NCI-H187 treated with DMSO at 0.1 percent for 48 hours (cell line): ENCODE data around the gene HBS1L.

Experiments
- DNase-seq: peaks from one replicate; lab custom pipeline; 2025; lab: John Stamatoyannopoulos, UW

HBS1L gene

DNA sequence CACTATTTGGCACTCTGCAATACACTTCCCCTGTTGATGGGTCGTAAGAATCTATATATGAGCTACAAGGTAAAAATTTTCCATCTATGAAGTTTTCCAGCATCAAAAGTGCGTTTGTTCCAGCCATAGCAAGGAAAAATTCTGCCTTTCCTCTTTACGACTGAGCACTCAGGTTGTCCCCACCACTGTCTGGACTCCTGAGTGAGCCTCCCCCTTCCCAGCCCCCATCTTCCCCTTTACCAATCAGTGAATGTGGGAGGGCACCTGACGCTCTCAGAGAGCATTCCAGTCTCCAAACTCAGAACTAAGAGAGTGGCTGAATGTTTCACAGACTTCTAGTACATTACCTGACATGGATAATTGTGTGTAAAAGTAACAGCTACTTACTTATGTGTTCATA lies 104.7 kb downstream of the HBS1L start, which contains the start of gene ALDH8A1:
TSS of gene ALDH8A1 (minus strand) at position 175 of the 400 bp plus-strand sequence. CDS start at position 127, 48 bp downstream.
- DNase-seq = no peak

DNA sequence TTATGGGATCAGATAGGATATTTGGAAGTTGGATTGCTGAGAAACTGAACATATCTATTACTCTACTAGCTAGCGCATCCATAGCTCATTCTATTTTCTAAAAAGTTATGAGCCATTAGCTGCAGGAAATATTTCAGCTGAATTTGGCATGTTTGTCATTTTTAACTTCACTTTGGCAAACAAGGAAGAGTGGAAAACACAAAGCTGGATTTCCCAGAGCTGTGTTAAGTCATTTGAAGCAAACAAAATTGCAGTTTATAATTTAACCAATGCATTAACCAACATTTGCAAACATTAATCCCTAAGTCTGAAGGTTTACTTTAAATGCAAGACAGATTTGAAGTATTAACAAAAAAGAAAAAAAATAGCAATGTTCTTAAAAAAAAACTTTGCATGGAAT lies 105.9 kb downstream of the HBS1L start:
- DNase-seq = no peak

DNA sequence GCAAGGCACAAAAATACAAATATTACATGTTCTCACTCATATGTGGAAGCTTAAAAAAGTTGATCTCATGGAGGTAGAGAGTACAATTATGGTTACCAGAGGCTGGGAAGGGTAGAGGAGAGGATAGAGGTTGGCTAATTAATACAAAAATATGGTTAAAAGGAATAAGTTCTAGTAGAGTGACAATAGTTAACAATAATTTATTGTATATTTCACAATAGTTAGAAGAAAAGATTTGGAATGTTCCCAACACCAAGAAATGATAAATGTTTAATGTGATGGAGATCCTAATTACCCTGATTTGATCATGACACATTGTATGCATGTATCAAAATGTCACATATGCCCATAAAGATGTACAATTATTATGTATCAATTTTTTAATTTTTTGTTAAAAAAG lies 106.5 kb downstream of the HBS1L start:
- DNase-seq = no peak

DNA sequence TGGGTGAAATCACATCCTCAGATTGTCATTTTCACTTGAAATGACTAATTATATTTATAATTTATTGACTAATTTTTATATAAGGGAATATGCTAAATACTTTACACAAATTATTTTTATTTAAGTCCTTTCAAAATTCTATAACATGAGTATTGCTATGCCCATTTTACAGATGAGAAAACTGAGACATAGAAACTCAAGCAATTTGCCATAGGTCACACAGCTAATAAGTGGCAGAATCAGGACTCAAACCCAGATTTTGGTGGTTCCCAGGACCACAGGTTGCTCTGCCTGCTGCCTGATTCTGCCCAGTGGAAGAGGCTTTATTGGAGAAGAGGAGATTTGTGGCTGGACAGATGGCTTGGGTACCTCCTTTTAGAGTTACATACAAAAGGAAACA lies 109.6 kb downstream of the HBS1L start:
- DNase-seq = no peak

DNA sequence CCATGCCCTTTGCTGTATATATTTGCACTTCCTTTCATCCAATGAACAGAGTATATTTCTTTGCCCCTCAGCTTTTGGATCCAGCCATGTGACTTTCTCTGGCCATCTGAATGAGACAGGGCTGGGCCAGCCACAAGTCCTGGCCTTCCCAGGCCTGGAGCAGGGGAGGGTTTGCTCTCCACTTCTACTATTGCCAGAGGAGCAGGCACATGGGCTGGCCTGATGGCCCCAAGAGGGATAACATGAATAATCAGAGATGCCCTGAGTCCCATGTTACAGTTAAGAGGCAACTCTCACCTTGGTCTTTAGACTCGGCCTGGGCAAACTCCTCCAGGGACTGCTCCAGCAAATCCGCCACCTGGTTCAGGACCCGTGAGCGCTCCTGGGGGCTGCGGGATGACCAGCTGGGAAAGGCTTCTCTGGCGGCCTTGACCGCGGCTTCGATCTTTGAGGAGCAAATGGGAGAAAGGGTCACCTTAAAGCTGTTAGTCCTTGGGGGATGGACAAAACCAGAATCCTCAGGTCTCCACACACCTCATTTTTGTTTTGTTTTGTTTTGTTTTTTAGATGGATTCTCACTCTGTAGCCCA lies 111.0 kb downstream of the HBS1L start:
- no peak for DNase-seq

DNA sequence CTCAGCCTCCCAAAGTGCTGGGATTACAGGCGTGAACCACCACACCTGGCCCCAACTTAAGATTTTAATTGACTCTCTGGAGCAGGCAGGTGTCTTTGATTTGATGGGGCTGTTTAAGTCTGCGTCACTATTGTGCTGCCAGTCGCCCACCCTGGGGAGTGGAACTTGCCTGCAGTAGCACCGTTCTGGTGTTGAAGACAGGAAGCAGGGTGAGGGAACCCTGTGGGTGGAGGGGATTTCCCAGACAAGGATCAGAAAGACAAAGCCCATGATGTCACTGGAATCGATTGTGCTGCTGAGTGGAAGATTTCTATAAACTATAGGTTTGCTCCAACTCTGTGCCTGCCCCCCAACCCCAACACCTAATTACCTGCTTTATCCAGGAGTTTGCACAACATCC lies 115.7 kb downstream of the HBS1L start:
- no peak for DNase-seq

DNA sequence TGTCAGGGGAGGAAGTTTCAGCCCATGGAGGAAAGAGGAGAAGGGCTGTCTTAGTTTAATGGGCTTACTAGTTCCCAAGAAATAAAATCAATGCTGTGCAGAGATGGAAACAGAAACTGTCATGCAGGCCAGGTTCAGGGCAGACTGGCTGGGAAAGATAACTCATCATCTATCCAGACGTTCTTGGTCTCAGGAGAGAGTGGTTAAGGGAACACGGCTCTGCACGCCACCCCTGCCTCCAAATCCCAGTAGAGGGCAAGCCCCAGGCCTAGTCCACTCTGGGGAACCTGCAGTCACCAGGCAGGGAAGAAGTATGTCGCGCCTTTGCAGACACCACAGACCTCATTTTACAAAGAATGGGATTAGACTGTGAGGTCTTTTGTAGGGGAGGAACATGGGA lies 117.2 kb downstream of the HBS1L start:
- no peak for DNase-seq

DNA sequence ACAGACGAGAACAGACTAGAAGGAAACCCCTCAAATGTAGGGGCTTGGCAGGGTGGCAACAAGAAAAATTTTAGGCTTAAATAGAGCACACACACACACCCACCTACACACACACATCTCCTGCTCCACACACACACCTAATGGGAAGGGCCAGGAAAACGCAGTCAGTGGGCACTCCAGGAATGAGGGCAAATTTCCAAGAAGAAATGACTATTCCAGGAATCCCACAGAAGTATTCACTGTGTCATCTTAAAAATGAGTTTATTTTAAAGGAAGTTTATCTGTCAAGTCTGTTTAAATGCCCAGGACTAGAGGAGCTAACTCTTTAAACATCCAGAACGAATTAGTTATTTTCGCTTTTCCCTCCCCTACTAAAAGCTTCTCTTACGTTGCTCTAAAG lies 117.7 kb downstream of the HBS1L start:
- DNase-seq = no peak

DNA sequence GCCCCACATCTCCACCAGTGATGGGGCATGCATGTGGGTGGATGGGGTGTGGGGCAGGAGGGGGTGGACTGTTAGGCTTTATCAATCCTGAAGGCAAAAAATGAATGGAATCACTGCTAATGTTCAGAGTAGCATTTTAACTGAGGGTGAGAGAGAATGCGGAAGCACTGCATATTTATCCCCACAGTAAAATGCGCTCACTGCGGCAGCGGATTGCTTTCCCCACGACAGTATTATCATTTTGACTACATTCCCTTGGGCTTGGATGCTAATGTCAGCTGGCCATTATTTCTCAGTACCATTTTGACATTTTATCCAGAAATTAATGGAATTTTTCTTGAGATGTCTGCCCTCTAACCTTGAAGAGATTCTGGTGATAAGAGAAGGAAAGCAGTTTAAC lies 118.1 kb downstream of the HBS1L start:
- DNase-seq = no peak

DNA sequence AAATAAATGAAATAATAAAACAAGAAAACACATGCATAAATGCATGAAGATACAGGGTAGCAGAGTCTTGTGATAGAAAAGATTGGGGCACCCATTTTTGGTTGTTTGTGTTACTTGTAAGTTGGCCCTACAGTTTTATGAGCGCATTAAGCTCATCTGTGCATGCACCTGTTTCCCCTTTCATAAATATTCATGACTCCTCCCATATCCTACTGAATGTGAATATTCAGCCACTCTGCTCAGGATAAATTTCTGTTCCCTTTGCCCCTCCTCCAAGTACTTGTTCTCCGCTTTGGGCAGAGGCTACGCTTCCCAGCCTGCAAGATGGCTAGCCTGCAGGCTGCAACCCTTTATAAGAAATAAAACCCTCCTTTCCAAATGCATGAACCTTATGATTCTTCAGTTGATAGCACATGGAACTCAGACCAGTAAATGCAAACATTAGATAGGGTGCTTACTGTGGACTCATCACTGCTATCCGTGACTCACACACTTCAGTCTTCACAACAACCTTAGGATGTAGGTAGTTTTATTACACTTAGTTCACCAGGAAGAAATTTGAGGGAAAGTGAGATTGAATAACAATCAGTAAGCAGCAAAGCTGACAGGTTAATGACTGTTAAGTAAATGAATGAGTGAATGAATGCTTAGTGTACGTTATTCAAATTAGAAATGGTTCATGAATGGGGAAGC lies 119.7 kb downstream of the HBS1L start:
- no peak for DNase-seq

DNA sequence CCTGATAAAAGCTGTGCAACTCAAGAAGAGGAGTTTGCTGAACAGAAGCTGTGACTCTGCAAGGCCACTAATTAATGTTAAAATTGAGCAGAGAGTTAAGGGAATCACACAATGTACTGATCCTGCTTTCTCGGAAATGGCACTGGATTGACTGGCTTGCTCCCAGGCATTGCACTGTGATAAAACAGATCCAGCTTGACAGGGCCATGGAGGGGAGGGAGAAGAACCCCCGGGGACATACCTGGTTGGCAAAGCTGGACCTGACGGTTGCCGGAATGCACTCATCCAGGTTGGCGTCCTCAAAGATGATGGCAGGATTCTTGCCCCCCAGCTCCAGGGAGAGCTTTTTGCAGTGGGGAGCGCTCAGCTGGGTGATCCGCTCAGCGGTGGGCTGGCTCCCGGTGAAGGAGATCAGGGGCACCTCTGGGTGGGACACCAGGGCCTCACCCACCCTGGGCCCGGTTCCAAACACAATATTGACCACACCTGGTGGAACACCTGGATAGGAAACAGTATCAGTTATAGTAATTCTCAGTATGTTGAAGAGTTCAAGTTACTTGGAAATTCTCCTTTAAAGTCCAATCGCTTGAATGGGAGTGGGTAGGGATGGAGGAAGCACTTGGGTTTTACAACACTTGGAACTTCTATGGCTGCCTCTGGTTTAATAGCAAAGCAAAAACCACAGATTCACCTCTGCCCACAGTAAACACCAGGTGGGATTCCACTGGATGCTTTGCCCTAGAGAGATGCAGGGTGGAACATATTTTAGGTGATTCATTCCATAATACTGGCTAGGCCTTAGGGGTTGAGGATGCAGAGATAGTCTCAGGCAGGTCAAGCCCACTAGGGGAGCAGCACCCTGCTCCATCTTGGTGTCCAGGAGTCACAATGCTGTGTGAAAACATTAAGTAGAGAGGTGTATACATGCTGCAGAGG lies 121.8 kb downstream of the HBS1L start:
- no peak for DNase-seq

DNA sequence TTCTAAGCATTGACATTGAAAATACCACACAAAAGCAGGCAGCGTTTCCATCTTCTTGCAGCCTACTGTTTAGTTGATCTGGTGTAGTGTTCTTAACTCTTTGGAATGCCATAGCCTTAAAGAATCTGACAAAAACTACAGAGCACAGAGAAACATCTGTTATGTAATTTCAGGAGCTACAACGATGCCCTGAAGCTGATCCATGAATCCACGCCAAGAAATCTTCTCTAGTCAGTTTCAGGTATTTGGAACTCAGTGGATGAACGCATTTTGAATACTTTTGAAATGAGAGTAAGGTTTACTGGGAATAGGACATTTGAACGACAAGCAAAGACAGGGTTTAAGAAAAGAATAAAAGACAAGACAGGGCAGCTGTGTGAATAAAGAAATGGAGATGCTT lies 122.5 kb downstream of the HBS1L start:
- DNase-seq = no peak

DNA sequence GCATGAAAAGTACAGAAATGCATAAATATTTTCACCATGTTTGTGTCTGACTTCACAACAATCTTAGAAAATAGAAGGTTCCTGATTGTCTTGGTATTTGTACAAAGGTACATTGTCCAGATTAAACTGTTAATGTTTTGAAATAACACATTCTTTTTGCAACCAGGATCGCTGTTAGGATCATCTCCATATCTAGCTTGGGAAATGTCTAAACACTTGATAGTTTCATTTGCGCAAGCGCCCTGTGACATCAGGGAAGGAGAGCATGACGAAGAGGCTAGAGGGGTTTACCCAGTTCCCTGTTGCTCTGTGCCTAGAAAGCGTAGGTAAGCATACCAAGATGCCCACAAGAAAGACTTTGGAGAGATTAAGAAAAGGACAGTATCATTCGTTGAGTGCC lies 124.2 kb downstream of the HBS1L start:
- no peak for DNase-seq

DNA sequence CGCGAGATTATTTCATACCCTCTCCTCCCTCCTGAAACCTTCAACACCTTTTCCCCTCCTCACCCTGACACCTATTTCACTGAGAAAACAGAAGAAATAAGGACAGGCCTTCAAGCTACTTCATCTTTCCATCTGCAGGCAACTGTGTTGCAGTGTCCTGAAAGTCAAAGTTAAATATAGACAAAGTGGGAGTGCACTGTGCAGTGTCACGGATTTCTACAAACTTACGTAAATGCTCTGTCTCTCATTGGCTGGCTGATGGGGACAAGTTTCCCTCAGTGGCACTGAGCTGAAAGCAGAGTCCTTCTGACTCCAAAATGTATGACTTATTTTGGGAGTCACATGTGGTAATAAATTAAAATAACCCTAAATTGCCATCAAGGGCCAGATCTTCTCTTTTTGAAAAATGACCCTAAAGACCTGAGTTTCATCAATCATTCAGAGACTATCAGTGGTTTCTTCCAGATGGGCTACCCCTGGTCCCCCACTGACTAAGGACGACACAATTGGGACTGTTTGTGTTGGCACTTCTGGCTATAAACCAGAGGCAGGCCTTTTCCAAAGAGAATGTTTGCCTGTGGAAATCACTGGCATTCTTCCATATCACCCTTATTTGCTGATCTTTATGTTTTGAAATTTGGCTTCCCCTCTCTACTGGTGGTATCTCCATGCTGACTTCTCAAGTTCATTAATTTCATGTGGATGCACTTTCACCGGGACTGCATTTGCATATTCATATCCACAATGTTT lies 126.3 kb downstream of the HBS1L start:
- DNase-seq = no peak

DNA sequence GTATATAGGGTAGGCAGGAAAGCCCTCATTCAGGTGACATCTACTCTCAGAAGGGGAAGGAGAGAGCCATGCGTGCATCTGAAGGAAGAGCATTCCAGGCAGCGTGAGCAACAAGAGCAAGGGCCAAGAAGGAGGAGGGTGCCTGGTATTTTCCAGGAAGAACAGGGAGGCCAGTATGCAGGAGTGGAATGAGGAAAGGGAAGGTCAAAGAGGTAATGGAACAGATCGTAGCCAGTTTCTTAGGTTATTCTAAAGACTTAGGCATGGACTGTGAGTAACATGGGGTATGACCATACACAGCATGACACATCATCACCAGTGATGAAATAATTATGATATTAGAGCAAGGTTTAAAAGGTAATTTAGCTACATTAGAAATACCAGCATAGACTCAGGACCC lies 128.8 kb downstream of the HBS1L start:
- DNase-seq = no peak

DNA sequence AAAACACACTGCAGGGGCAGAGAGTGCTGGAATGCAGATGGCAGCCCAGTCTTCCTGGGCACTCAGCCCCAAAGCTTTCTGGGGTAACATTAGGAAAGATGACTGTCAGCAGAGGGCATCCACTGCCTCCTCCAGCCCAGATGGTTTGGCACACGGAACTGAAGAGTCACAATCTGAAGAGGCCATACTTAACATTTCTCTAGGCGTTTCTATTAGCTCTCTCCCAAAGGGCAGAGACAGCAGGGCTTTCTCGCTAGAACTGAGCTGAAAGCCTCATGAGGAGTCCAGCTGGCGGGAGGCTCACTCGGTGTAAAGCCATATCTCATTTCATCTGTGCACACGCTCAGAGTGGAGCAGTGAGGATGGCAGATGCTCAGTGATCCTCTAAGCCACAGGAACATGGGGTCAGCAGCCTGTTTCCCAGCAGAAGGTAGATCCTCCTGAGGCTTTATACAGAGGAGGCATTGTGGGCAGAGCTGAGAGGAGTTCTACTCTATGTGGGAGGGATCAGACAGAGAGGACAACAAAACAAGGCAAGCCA lies 132.8 kb downstream of the HBS1L start:
- DNase-seq = no peak

DNA sequence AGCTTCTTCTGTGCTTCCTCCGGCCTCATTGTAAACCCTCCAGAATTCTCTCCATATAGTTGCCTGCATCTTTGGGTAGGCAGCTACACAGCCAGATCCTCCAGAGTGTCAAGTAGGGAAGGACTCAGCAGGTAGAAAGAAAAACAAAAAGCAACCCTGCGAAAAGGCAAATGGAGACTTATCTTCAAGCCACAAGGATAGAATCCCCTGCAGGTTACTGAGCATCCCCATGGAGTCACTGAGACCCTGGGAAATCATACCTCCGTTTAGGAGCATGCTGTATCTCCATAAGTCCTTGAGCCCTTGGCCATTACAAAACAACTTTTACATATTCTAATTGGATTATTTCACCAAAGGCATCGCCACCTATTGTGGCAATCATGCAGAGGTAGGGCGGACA lies 133.3 kb downstream of the HBS1L start:
- no peak for DNase-seq

DNA sequence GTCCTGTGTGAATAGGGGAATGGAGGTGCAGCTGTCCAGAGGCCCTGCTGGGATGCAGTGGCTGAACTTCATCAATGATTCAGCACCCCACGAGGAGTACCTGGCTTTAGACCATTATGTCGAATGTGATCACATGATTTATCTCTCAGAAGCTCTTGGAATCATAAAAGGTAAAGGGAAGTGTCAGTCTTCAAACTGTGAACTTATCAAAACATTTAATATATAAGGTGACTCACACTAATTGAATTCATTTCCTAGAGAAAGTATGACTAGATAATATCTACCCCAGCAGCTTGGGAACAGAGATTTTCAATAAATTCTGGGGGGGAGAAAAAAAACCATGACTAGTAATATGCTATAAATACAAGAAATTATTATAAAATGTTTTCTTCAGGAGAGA lies 134.2 kb downstream of the HBS1L start:
- no peak for DNase-seq

DNA sequence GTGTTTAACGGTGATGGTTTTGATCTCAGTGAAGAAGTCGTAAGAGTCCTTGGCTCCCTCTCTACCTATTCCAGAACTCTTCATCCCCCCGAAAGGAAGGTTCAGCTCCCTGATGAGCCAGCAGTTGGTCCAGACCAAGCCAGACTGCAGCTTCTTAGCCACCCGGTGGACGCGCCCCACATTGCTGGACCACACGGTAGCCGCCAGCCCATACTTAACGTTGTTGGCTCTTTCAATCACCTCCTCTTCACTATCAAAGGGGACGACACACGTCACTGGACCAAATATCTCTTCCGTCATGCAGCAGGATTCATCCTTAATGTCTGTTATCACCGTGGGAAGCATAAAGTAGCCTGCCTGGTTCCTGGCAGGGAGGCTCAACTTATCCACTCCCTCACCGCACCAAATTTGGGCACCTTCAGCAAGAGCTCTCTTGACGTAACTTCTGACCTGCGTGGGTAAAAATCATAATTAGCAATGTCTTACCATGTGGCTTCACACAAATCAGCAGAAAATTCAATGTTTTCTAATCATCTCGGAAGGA lies 136.1 kb downstream of the HBS1L start:
- DNase-seq = no peak

DNA sequence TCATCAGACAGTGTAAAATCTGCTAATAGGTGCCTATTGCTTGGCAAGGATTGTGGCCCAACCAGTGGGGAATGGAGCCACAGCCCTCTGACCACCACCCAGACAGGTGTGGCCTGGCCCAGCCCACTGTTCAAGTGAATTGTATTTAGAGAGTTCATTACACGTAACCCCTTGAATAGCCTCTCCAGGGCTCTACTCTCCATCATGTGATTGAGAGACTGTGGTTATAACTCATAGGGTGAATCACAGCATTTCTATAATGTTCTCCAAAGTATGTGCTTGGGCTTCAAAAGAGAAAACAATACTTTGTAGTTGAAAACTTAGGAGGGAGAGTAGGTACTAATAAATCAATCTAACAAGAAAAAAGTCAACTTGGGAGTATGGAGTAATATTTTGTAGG lies 143.1 kb downstream of the HBS1L start:
- no peak for DNase-seq

DNA sequence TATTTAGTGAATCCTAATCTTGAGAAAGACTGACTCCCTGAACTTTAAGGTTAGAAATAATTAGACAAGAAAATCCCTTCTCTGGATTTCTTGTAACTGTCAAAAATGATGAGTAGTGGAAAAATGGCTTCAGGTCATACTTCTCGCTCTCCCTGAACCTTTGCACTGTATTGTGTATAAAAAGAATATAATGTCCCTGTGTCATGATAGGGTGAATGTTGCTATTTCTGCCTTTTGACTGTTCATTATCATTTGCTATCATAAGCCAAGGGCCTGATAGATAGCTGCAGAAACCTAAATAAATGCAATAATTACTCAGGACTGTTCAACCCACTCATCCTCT lies 144.1 kb downstream of the HBS1L start:
- DNase-seq = no peak
